ENCODE measurements around the gene PLA2G4D. TPM values are rescaled to one million over a fixed set of nuclear protein-coding genes. Genes with fewer than 3 reads are reported as not detected.

PLA2G4D gene
- total and polyA plus RNA-seq, 2 donors (not counting 3 experiments of a cell fraction or from before 2014, with no cell fraction given), result not detected

- CTCF ChIA-PET, result interaction anchor here (0.9 to 3.8 kb wide), 2 partner anchors 11 to 13 kb away, joined by 3 to 13 read pairs; no protein-coding TSS in a partner anchor
- DNase-seq (ENCODE audit: low read depth, low spot score) (no peak), FAIRE-seq (no peak)
- Histone ChIP-seq H3K9me1 (replicated peaks; ENCODE audit: control insufficient read depth, extremely low read depth, insufficient read depth, low read length) (no peaks in the 10 kb centered on the region), H3K9ac (replicated peaks; ENCODE audit: extremely low read depth, insufficient read depth, low read length) (no peak overlapping the region), H3K4me1 (ENCODE audit: control insufficient read depth, extremely low read depth, insufficient read depth, low read length) (no peaks in the 10 kb centered on the region), H2AFZ (ENCODE audit: low read depth, low read length) (no peak overlapping the region), H3K9me3 (replicated peaks; ENCODE audit: control insufficient read depth, insufficient read depth, low read length) (no peaks in the 10 kb centered on the region), H3K4me3 (replicated peaks in 1 of 3; ENCODE audit: insufficient read depth in 1 of 3, low read depth in 1 of 3, low read length in 3 of 3) (no peak overlapping the region), H3K79me2 (ENCODE audit: control insufficient read depth, insufficient read depth, low read length) (no peaks in the 10 kb centered on the region), H3K36me3 (ENCODE audit: control insufficient read depth in 2 of 2, extremely low read depth in 1 of 2, insufficient read depth in 2 of 2, low read length in 2 of 2) (no peaks in the 10 kb centered on the region), H3K27ac (ENCODE audit: insufficient read depth, low read depth, low read length) (no peak overlapping the region), H4K20me1 (replicated peaks; ENCODE audit: control insufficient read depth, extremely low read depth, insufficient read depth, low read length) (no peaks in the 10 kb centered on the region), H3K4me2 (ENCODE audit: insufficient read depth, low read length) (no peak overlapping the region), H3K27me3 (ENCODE audit: control insufficient read depth in 2 of 2, insufficient read depth in 2 of 2, low read length in 2 of 2) (peaks cover 5 to 27% of the 10 kb centered on the region in 2 experiments)
- POLR2A ChIA-PET, result no interaction called here
- dilution Hi-C loops (cut with MboI; ENCODE audit: extremely low pct_ligation_motif_present, low sequenced_read_pairs) (no loop called here), intact Hi-C loops (cut with micrococcal nuclease) (no loop called here)
- no TSS peak for BruUV-seq (replicated peaks)
- TF ChIP-seq MYC (IDR thresholded peaks at IDR 0.05; ENCODE audit: low read depth, low read length) (no peak), POLR2AphosphoS5 (IDR thresholded peaks at IDR 0.05; ENCODE audit: insufficient read depth, low read depth, low read length) (no peak), FOS (IDR thresholded peaks at IDR 0.05; ENCODE audit: borderline replicate concordance, insufficient read depth, low read length) (no peak), CTCF (IDR thresholded peaks at IDR 0.05; ENCODE audit: extremely low read depth in 1 of 2, insufficient read depth in 1 of 2, low read depth in 1 of 2, low read length in 2 of 2) (no peak), GATA2 (IDR thresholded peaks at IDR 0.05; ENCODE audit: insufficient read depth, insufficient read length, low read depth, low read length) (no peak), EZH2 (IDR thresholded peaks at IDR 0.05; ENCODE audit: borderline replicate concordance, low read depth, low read length, severe bottlenecking) (no peak), POLR2A (IDR thresholded peaks at IDR 0.05; ENCODE audit: low read depth, low read length) (no peak), MAX (IDR thresholded peaks at IDR 0.05; ENCODE audit: insufficient read depth, insufficient read length) (no peak), JUN (IDR thresholded peaks at IDR 0.05; ENCODE audit: borderline replicate concordance, insufficient read depth, insufficient read length, low read depth) (no peak)
Observed at GRCh38 chr15:42123546-42123945, 29.2 kb upstream of the PLA2G4D start.
